Upper lobe of left lung (tissue), 6 donors: ENCODE results near the gene C12orf60. TPM values are rescaled to one million over a fixed set of nuclear protein-coding genes. Genes with fewer than 3 reads are reported as not detected.
"Not testable (repeated sequence)": the region's sequence is repeated elsewhere in the genome, so short reads cannot be mapped to it uniquely, and the experiment has no call there.

Experiments used
- ATAC-seq, 2 donors: fragments of 200-7000 bp; cut with Tn5 transposase; one replicate each; pipeline ENCODE4 v1.9.1; 2022; ENCODE audit warnings: mild to moderate bottlenecking in 2 of 2, moderate library complexity in 2 of 2; ENCODE audit not compliant: low FRiP score in 2 of 2
- DNase-seq, 2 donors: peaks; one replicate each; pipeline ENCODE4 v3.0.0-alpha.2; 2019 to 2020
- H3K27ac ChIP-seq, 4 donors: fragments of 200-600 bp; sonication (generic); one replicate each; pipeline ENCODE4 v1.5.1; 2016 to 2019
- H3K27me3 ChIP-seq, 4 donors: fragments of 200-600 bp; sonication (generic); one replicate each; pipeline ENCODE4 v1.5.1; 2017 to 2019
- H3K36me3 ChIP-seq, 4 donors: fragments of 200-600 bp; sonication (generic); one replicate each; pipeline ENCODE4 v1.5.1; 2016 to 2019
- H3K4me1 ChIP-seq, 4 donors: fragments of 200-600 bp; sonication (generic); one replicate each; pipeline ENCODE4 v1.5.1; 2018 to 2019
- H3K4me3 ChIP-seq, 4 donors: fragments of 200-600 bp; sonication (generic); one replicate each; pipeline ENCODE4 v1.5.1; 2017 to 2019; ENCODE audit warnings: mild to moderate bottlenecking in 2 of 4, moderate library complexity in 1 of 4
- H3K9me3 ChIP-seq, 4 donors: fragments of 200-600 bp; sonication (generic); one replicate each; pipeline ENCODE4 v1.5.1; 2018 to 2019
- CTCF ChIP-seq, 6 experiments: fragments of 450-650 bp in 4 of 6; fragments of 200-600 bp in 2 of 6; sonication (generic) in 2 of 6; IDR thresholded peaks; one replicate each; pipeline ENCODE4 v1.5.1; 2016 to 2019; ENCODE audit warnings: antibody characterized with exemption in 6 of 6
- EP300 ChIP-seq, 4 donors: sonication (generic); formaldehyde crosslinking; IDR thresholded peaks; one replicate each; pipeline ENCODE4 v1.5.1; 2017; ENCODE audit warnings: antibody characterized with exemption in 4 of 4, control low read depth in 2 of 4
- POLR2A ChIP-seq, 4 donors: fragments of 450-650 bp; IDR thresholded peaks; one replicate each; pipeline ENCODE4 v1.5.1; 2016 to 2017; ENCODE audit warnings: antibody characterized with exemption in 4 of 4, mild to moderate bottlenecking in 2 of 4
- POLR2AphosphoS5 ChIP-seq, 2 donors: sonication (generic); formaldehyde crosslinking; IDR thresholded peaks; one replicate each; pipeline ENCODE4 v1.5.1; 2017; ENCODE audit warnings: antibody characterized with exemption in 2 of 2
- WGBS, 2 donors: methylation state at CpG; one replicate each; pipeline ENCODE4 v1.1.5; 2017 to 2018; 5-methylcytosine and 5-hydroxymethylcytosine counted together
- total RNA-seq, 6 donors: library from RNA; depleted of rRNA in 4 of 6; stranded (reverse); fragments of >200 nt in 4 of 6; gene quantifications; one replicate each; pipeline versions ENCODE4 v1.1.0 to v1.2.1, GENCODE V29; 2016 to 2021
- donor health status: DM: no; HTN: no; CAD: no; lungs with moderate emphysema.
- donor health status: DM: no; HTN: yes; CAD: no; lungs with severe emphysema.

C12orf60 gene
- 1 to 10 TPM in 2 of 6 donors, under 1 TPM in 3, not detected in 1; 0.33 to 3.4 (median 0.94) TPM for total RNA-seq

GRCh38 chr12:14803011-14803829 lies at the start of gene C12orf60, which contains the start of gene WBP11:
TSS of gene C12orf60 (plus strand) at chr12:14803670. CDS start at chr12:14822936, 19,266 bp downstream.
TSS of gene WBP11 (minus strand) at chr12:14803478. CDS start at chr12:14801383, 2,095 bp downstream.
- ATAC-seq = peak; percentile 100
- Histone ChIP-seq H3K36me3 (peaks cover 8 to 17% (median 11%) of the 10 kb centered on the region in 4 donors), H3K4me1 (peaks cover 10 to 27% (median 24%) of the 10 kb centered on the region in 4 donors), H3K4me3 (peak within 1 kb of the TSS; percentile 71 to 94 (median 84)), H3K9me3 (no peaks in the 10 kb centered on the region), H3K27me3 (no peaks in the 10 kb centered on the region), H3K27ac (peak within 1 kb of the TSS; percentile 93 to 98 (median 94))
- WGBS, 2 donors = 0 to 1% methylated on average over 46 to 50 of the region's 50 CpGs
- peak; percentile 89 to 99 for DNase-seq
- TF ChIP-seq EP300 (IDR thresholded peaks at IDR 0.05) (no peak), CTCF (IDR thresholded peaks at IDR 0.05) (peak in 1 of 6 experiments; percentile 7), POLR2A (IDR thresholded peaks at IDR 0.05) (peak in 3 of 4 donors; percentile 77 to 87 (median 81)), POLR2AphosphoS5 (IDR thresholded peaks at IDR 0.05) (peak; percentile 64 to 84)

- H3K9me3 ChIP-seq = no peaks in the 10 kb centered on the region
- no peaks in the 10 kb centered on the region for H3K27me3 ChIP-seq
- DNase-seq (peak in 1 of 2 donors; percentile 24), ATAC-seq (no peak)
- no peak overlapping the region for H3K27ac ChIP-seq
- 60 to 63% methylated on average over 17 of the region's 17 CpGs for WGBS, 2 donors
- no peaks in the 10 kb centered on the region for H3K36me3 ChIP-seq
- no peaks in the 10 kb centered on the region for H3K4me1 ChIP-seq
- no peak for TF ChIP-seq POLR2A (IDR thresholded peaks at IDR 0.05)
- peak in 3 of 6 experiments; percentile 20 to 32 (median 21) for TF ChIP-seq CTCF (IDR thresholded peaks at IDR 0.05)
- no peak overlapping the region for H3K4me3 ChIP-seq
These were observed 46.9 kb upstream of the C12orf60 start for GRCh38 chr12:14756334-14757143.

- H3K36me3 ChIP-seq, ATAC-seq, H3K27ac ChIP-seq, H3K4me3 ChIP-seq, H3K27me3 ChIP-seq, H3K9me3 ChIP-seq, DNase-seq, H3K4me1 ChIP-seq: not testable (repeated sequence)
- WGBS, 2 donors = 66 to 81% methylated on average over 6 of the region's 6 CpGs
These were observed 43.7 kb upstream of the C12orf60 start for GRCh38 chr12:14759711-14760280.

GRCh38 chr12:14765398-14765797 lies 38.1 kb upstream of the C12orf60 start:
- 95 to 100% methylated on average over 2 of the region's 2 CpGs for WGBS, 2 donors
- no peak for ATAC-seq
- Histone ChIP-seq H3K4me3 (no peak overlapping the region), H3K27ac (no peak overlapping the region), H3K36me3 (peaks cover 0 to 4% (median 1%) of the 10 kb centered on the region in 4 donors), H3K9me3 (peaks cover 0 to 3% (median 0%) of the 10 kb centered on the region in 4 donors), H3K4me1 (peaks cover 0 to 16% (median 12%) of the 10 kb centered on the region in 4 donors), H3K27me3 (no peaks in the 10 kb centered on the region)
- TF ChIP-seq POLR2AphosphoS5 (IDR thresholded peaks at IDR 0.05) (no peak), CTCF (IDR thresholded peaks at IDR 0.05) (no peak), POLR2A (IDR thresholded peaks at IDR 0.05) (no peak), EP300 (IDR thresholded peaks at IDR 0.05) (no peak)
- DNase-seq = no peak

- H3K4me1 ChIP-seq = peaks cover 0 to 16% (median 12%) of the 10 kb centered on the region in 4 donors
- H3K27ac ChIP-seq, H3K27me3 ChIP-seq, DNase-seq, H3K36me3 ChIP-seq, ATAC-seq, H3K9me3 ChIP-seq, H3K4me3 ChIP-seq: not testable (repeated sequence)
- 98% methylated on average over 3 of the region's 3 CpGs for WGBS, 2 donors
These were observed 37.5 kb upstream of the C12orf60 start for GRCh38 chr12:14766020-14766419.
